HepG2 (cell line): Measurements from ENCODE around the gene GNB3. TPM values are rescaled to one million over a fixed set of nuclear protein-coding genes. Genes with fewer than 3 reads are reported as not detected.

Experiments used
- GZF1 ChIP-seq: sonication (generic); formaldehyde crosslinking; IDR thresholded peaks from 2 replicates; pipeline ENCODE4 v1.5.1; 2020; ENCODE audit warnings: mild to moderate bottlenecking, missing genetic modification reagents
- KLF12 ChIP-seq: sonication (generic); formaldehyde crosslinking; IDR thresholded peaks from 2 replicates; pipeline ENCODE4 v1.4.0; 2020; ENCODE audit warnings: missing genetic modification reagents, borderline replicate concordance
- MAZ ChIP-seq, 2 experiments: sonication (generic) in 1 of 2; formaldehyde crosslinking in 1 of 2; IDR thresholded peaks; 2 replicates each; pipeline versions ENCODE4 v1.5.0 to v1.6.1; 2012 to 2020; ENCODE audit warnings: low read depth in 2 of 2, mild to moderate bottlenecking in 2 of 2, borderline replicate concordance in 1 of 2, improper control_type of control experiment in 1 of 2, low read length in 1 of 2, missing genetic modification reagents in 1 of 2, moderate library complexity in 1 of 2
- MTF1 ChIP-seq: sonication (generic); formaldehyde crosslinking; IDR thresholded peaks from 2 replicates; pipeline ENCODE4 v1.5.0; 2020; ENCODE audit warnings: missing genetic modification reagents
- RELA ChIP-seq: sonication (generic); formaldehyde crosslinking; IDR thresholded peaks from 2 replicates; pipeline ENCODE4 v1.4.0; 2020; ENCODE audit warnings: missing genetic modification reagents
- SETDB1 ChIP-seq: sonication (generic); formaldehyde crosslinking; IDR thresholded peaks from 2 replicates; pipeline ENCODE4 v1.5.1; 2020; ENCODE audit warnings: missing genetic modification reagents, mild to moderate bottlenecking, borderline replicate concordance
- SNAI1 ChIP-seq: sonication (generic); formaldehyde crosslinking; IDR thresholded peaks from 2 replicates; pipeline ENCODE4 v1.5.0; 2020; ENCODE audit warnings: mild to moderate bottlenecking, missing genetic modification reagents, borderline replicate concordance
- ZMAT3 ChIP-seq: sonication (generic); formaldehyde crosslinking; conservative IDR thresholded peaks from 2 replicates; pipeline ENCODE4 v1.7.0; 2021; ENCODE audit warnings: missing genetic modification reagents
- ZNF33B ChIP-seq: sonication (generic); formaldehyde crosslinking; IDR thresholded peaks from 2 replicates; pipeline ENCODE4 v1.5.1; 2020; ENCODE audit warnings: mild to moderate bottlenecking, missing genetic modification reagents
- ZNF674 ChIP-seq: sonication (generic); formaldehyde crosslinking; IDR thresholded peaks from 2 replicates; pipeline ENCODE4 v1.5.0; 2020; ENCODE audit warnings: low read depth, mild to moderate bottlenecking, missing genetic modification reagents
- polyA plus RNA-seq, 8 experiments: library from polyadenylated mRNA; depleted of rRNA in 3 of 8; stranded (reverse) in 7 of 8; unstranded in 1 of 8; fragments of >200 nt; fragmentation: Illumina TruSeq in 4 of 8; extraction: Trizol in 4 of 8; gene quantifications; 2 replicates each; pipeline versions ENCODE4 v1.2.1 to v1.2.3, GENCODE V29; 2011 to 2016; ENCODE audit warnings: low read depth in 4 of 8, missing spikeins in 1 of 8, mixed read lengths in 1 of 8; ENCODE audit not compliant: insufficient read depth in 1 of 8
- total RNA-seq, 5 experiments: library from RNA; depleted of rRNA; stranded (reverse); fragments of >200 nt; fragmentation: Illumina TruSeq; extraction: Trizol; gene quantifications; 2 replicates each; pipeline ENCODE4 v1.2.3, GENCODE V29; 2016; ENCODE audit warnings: low read depth in 1 of 5
- TF ChIP-seq, protein P1 (sequence below): sonication (generic); formaldehyde crosslinking; IDR thresholded peaks from one replicate; pipeline ENCODE4 v1.5.1; 2020; ENCODE audit warnings: mild to moderate bottlenecking, missing genetic modification reagents; ENCODE audit errors: not compliant biosample characterization
- TF ChIP-seq, protein P2 (sequence below): sonication (generic); formaldehyde crosslinking; IDR thresholded peaks from 2 replicates; pipeline ENCODE4 v1.4.0; 2020; ENCODE audit warnings: missing genetic modification reagents
- TF ChIP-seq, protein P3 (sequence below): sonication (generic); IDR thresholded peaks from 2 replicates; pipeline ENCODE4 v1.6.1; 2016; ENCODE audit warnings: low read depth, borderline replicate concordance
- TF ChIP-seq, protein P4 (sequence below): sonication (generic); formaldehyde crosslinking; IDR thresholded peaks from 2 replicates; pipeline ENCODE4 v1.4.0; 2020; ENCODE audit warnings: mild to moderate bottlenecking, missing genetic modification reagents

GNB3 gene
- total and polyA plus RNA-seq, 2 of the 13 experiments (the other 11 are each of a cell fraction or from before 2014, with no cell fraction given), result 1.3 to 3.6 TPM

DNA sequence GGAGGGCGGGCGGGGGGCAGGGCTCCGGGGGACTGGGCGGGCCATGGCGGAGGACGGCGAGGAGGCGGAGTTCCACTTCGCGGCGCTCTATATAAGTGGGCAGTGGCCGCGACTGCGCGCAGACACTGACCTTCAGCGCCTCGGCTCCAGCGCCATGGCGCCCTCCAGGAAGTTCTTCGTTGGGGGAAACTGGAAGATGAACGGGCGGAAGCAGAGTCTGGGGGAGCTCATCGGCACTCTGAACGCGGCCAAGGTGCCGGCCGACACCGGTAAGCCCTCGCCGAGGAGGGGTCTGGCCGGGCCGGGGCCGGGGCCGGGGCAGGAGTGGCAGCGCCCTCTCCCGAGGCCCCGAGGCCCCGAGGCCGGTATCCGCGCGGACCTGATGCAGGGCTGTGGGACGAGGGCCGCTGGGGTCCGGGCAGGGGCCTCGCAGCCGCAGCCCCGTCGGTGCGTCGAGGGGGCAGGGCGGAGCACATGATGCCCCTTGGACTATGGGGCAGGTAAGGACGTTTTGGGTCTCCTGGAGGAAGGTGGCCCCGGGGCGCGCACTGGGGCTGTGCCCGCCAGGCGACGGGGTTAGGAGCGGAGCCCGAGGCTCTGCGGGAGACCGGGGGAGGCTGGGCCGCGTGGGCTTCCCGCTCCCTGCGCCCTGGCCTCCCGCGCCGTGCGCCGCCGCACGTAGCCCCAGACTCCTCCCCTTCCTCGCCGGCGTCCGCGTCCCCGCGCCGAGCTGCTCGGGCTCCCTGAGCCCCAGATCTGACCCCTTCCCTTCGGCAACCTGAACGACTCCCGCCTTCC is 26.9 kb downstream of the GNB3 start, which contains the start of gene TPI1 (continued):
- TF ChIP-seq, protein P1, sequence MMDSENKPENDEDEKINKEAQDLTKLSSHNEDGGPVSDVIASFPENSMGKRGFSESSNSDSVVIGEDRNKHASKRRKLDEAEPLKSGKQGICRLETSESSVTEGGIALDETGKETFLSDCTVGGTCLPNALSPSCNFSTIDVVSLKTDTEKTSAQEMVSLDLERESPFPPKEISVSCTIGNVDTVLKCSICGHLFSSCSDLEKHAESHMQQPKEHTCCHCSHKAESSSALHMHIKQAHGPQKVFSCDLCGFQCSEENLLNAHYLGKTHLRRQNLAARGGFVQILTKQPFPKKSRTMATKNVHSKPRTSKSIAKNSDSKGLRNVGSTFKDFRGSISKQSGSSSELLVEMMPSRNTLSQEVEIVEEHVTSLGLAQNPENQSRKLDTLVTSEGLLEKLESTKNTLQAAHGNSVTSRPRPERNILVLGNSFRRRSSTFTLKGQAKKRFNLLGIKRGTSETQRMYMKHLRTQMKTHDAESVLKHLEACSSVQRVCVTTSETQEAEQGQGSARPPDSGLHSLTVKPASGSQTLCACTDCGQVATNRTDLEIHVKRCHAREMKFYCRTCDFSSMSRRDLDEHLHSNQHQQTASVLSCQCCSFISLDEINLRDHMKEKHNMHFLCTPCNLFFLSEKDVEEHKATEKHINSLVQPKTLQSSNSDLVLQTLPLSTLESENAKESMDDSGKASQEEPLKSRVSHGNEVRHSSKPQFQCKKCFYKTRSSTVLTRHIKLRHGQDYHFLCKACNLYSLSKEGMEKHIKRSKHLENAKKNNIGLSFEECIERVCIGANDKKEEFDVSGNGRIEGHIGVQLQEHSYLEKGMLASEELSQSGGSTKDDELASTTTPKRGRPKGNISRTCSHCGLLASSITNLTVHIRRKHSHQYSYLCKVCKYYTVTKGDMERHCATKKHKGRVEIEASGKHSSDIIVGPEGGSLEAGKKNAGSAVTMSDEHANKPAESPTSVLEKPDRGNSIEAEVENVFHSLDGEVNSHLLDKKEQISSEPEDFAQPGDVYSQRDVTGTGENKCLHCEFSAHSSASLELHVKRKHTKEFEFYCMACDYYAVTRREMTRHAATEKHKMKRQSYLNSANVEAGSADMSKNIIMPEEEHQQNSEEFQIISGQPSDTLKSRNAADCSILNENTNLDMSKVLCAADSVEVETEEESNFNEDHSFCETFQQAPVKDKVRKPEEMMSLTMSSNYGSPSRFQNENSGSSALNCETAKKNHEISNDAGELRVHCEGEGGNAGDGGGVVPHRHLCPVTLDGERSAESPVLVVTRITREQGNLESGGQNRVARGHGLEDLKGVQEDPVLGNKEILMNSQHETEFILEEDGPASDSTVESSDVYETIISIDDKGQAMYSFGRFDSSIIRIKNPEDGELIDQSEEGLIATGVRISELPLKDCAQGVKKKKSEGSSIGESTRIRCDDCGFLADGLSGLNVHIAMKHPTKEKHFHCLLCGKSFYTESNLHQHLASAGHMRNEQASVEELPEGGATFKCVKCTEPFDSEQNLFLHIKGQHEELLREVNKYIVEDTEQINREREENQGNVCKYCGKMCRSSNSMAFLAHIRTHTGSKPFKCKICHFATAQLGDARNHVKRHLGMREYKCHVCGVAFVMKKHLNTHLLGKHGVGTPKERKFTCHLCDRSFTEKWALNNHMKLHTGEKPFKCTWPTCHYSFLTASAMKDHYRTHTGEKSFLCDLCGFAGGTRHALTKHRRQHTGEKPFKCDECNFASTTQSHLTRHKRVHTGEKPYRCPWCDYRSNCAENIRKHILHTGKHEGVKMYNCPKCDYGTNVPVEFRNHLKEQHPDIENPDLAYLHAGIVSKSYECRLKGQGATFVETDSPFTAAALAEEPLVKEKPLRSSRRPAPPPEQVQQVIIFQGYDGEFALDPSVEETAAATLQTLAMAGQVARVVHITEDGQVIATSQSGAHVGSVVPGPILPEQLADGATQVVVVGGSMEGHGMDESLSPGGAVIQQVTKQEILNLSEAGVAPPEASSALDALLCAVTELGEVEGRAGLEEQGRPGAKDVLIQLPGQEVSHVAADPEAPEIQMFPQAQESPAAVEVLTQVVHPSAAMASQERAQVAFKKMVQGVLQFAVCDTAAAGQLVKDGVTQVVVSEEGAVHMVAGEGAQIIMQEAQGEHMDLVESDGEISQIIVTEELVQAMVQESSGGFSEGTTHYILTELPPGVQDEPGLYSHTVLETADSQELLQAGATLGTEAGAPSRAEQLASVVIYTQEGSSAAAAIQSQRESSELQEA (CRISPR knock-in tag), result no peak
- peak; percentile 50; the same call in 1 of the 2 replicates for TF ChIP-seq GZF1 (CRISPR knock-in tag)
- TF ChIP-seq ZMAT3 (CRISPR knock-in tag), result peak; percentile 91
- 0 out of 2 replicates have a peak, but pooled peaks have one; percentile 52 for TF ChIP-seq SNAI1
- TF ChIP-seq, protein P2, sequence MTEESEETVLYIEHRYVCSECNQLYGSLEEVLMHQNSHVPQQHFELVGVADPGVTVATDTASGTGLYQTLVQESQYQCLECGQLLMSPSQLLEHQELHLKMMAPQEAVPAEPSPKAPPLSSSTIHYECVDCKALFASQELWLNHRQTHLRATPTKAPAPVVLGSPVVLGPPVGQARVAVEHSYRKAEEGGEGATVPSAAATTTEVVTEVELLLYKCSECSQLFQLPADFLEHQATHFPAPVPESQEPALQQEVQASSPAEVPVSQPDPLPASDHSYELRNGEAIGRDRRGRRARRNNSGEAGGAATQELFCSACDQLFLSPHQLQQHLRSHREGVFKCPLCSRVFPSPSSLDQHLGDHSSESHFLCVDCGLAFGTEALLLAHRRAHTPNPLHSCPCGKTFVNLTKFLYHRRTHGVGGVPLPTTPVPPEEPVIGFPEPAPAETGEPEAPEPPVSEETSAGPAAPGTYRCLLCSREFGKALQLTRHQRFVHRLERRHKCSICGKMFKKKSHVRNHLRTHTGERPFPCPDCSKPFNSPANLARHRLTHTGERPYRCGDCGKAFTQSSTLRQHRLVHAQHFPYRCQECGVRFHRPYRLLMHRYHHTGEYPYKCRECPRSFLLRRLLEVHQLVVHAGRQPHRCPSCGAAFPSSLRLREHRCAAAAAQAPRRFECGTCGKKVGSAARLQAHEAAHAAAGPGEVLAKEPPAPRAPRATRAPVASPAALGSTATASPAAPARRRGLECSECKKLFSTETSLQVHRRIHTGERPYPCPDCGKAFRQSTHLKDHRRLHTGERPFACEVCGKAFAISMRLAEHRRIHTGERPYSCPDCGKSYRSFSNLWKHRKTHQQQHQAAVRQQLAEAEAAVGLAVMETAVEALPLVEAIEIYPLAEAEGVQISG, result peak; percentile 41
- TF ChIP-seq ZNF33B (CRISPR knock-in tag), result 0 out of 2 replicates have a peak, but pooled peaks have one; percentile 49
- TF ChIP-seq SETDB1 (CRISPR knock-in tag), result no peak
- 0 out of 2 replicates have a peak, but pooled peaks have one; percentile 19 for TF ChIP-seq ZNF674 (CRISPR knock-in tag)
- no peak for TF ChIP-seq RELA
- TF ChIP-seq, protein P3, sequence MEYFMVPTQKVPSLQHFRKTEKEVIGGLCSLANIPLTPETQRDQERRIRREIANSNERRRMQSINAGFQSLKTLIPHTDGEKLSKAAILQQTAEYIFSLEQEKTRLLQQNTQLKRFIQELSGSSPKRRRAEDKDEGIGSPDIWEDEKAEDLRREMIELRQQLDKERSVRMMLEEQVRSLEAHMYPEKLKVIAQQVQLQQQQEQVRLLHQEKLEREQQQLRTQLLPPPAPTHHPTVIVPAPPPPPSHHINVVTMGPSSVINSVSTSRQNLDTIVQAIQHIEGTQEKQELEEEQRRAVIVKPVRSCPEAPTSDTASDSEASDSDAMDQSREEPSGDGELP, result no peak
- peak; percentile 70; the same call in 1 of the 2 replicates for TF ChIP-seq MTF1
- TF ChIP-seq, protein P4, sequence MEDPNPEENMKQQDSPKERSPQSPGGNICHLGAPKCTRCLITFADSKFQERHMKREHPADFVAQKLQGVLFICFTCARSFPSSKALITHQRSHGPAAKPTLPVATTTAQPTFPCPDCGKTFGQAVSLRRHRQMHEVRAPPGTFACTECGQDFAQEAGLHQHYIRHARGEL (CRISPR knock-in tag), result no peak
- TF ChIP-seq KLF12 (CRISPR knock-in tag), result no peak
- TF ChIP-seq MAZ (IDR thresholded peaks at IDR 0.05; ENCODE audit: borderline replicate concordance, low read depth, low read length), result peak; percentile 34; the same call in 1 of the 2 replicates
- no peak; the same call in 1 of the 2 replicates for TF ChIP-seq MAZ (CRISPR knock-in tag; IDR thresholded peaks at IDR 0.05; ENCODE audit: low read depth)
